ENCODE data around the gene DNAJB4. TPM values are rescaled to one million over a fixed set of nuclear protein-coding genes. Genes with fewer than 3 reads are reported as not detected.
"Not testable (repeated sequence)": the region's sequence is repeated elsewhere in the genome, so short reads cannot be mapped to it uniquely, and the experiment has no call there.

Gene DNAJB4
- total RNA-seq, 1 donor from 2014 or later = 52.5 TPM

GRCh38 chr1:78064886-78065285 lies 60.1 kb downstream of the DNAJB4 start:
- not testable (repeated sequence) for DNase-seq (ENCODE audit: low spot score)

Other genes starting within 250 kb of the DNAJB4 start
- gene USP33, start 245.1 kb upstream of the DNAJB4 start, total RNA-seq = 61.1 TPM
- gene MIGA1, start 225.3 kb upstream of the DNAJB4 start, total RNA-seq = 22.4 TPM
- 36.5 TPM for gene NEXN, start 116.3 kb upstream of the DNAJB4 start, total RNA-seq
- gene FUBP1, start 25.9 kb upstream of the DNAJB4 start, total RNA-seq = 107 TPM
- 19.6 TPM for gene GIPC2, start 41.0 kb downstream of the DNAJB4 start, total RNA-seq